Brain microvascular endothelial cell (primary cell): Measurements from ENCODE around the gene ACAA1.

ENCODE experiments used
- DNase-seq: peaks from one replicate; pipeline ENCODE4 v3.0.0-alpha.2; 2020
- H3K27ac ChIP-seq: fragments of 250-450 bp; sonication (Bioruptor Pico); 2 replicates; pipeline ENCODE4 v1.5.1; 2020; ENCODE audit warnings: mild to moderate bottlenecking, moderate library complexity
- H3K27me3 ChIP-seq: fragments of 250-450 bp; sonication (Bioruptor Pico); replicated peaks from 2 replicates; pipeline ENCODE4 v1.5.1; 2020; ENCODE audit warnings: mild to moderate bottlenecking
- H3K36me3 ChIP-seq: fragments of 250-450 bp; sonication (Bioruptor Pico); replicated peaks from 2 replicates; pipeline ENCODE4 v1.5.1; 2020; ENCODE audit warnings: mild to moderate bottlenecking
- H3K4me3 ChIP-seq: 2 replicates; pipeline ENCODE4 v1.5.1; 2011; ENCODE audit warnings: low read depth, mild to moderate bottlenecking, control low read depth, low read length, moderate library complexity
- CTCF ChIP-seq: IDR thresholded peaks from 2 replicates; pipeline ENCODE4 v1.5.1; 2011; ENCODE audit warnings: low read depth, mild to moderate bottlenecking, moderate library complexity, low read length, control low read depth, inconsistent platforms; ENCODE audit errors: missing control alignments
- in situ Hi-C: cut with HindIII; loops from 2 replicates; pipeline ENCODE4 v1.10.0; 2017; ENCODE audit warnings: low sequenced_read_pairs, low pct_ligation_motif_present

Gene ACAA1

DNA sequence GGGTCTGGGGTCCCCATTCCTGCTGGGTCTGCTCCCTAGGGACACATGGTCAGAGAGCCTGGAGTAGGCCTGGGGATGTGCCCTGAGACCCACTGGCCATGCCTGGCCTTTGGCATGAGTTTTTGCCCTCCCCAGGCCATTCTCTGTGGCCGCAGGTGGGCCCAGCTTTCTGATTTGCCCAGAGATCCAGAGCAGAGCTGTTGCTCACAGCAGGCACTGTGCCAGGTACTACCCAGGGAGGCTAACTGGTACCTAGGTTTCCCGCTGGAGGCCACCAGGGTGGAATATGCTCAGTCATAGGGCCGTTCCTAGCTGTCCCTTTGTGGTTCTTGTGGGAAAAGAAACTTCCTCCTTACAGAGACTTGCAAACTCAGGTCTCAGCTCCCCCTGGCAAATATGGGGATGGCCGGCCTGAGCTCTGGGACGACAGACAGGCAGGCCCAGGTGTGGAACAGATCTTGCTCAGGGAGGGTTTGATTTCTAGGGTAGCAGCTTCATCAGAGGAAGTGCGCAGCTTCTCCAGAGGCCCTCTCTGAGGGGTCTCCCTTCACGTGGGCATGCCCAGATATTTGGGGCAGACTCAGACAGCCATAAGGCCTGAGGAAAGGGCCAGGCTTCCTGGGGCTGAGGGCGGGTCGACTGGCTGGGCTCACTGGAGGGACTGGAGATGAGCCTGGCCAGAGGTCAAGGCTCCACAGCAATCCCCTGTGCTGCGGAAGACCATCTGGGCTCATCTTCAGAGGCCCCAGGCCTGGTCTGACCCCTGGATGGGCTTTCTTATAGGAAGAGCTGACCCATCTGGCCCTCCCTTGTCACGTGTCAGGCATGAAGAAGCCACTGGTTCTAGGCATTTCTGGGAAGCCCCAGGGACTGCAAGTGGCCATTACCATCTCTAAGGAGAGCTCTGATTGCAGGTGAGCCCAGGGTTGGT, 28.0 kb downstream of the ACAA1 start:
- DNase-seq: no peak
- no peak for TF ChIP-seq CTCF
- Histone ChIP-seq H3K36me3 (no peaks in the 10 kb centered on the region), H3K27me3 (no peaks in the 10 kb centered on the region), H3K4me3 (no peak overlapping the region), H3K27ac (no peak overlapping the region)
- in situ Hi-C loops: no loop called here

DNA sequence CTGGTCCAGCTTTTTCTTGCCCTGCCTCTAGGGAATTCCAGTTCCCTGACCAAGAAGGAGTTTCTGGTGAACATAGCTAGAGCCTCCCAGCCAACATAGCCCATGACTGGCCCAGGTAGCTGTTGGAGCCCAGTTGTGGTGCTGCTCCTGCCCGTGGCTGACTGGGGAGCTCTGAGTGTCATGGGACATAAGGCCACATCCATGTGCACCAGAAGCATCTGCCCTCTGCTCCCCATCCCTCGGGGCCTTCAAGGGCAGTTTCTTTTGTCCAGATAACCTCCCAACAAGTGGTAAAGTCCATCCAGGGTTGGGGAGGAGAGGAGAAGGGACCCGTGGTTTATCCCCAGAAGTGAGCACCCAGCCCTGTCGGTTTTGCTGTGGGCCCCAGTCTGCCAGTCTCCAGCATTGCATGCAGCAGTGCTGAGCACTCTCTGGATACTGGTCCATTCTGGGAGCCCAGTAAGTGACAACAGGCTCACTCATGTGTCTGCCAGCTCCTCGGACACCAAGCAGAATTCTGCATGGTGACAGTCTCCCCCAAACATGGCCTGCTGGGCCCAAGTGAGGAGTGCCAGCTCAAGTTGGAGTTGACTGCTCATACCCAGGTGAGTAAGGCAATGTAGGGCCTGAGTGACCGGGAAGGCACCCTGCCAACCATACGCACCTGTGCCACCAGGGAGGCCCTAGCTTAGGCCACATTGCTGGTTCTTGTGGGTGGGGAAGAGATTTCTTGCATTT, 28.8 kb downstream of the ACAA1 start:
- no peak for DNase-seq
- H3K4me3 ChIP-seq: no peak overlapping the region
- no peak for TF ChIP-seq CTCF
- no peak overlapping the region for H3K27ac ChIP-seq
- no peaks in the 10 kb centered on the region for H3K27me3 ChIP-seq
- in situ Hi-C loops: no loop called here
- H3K36me3 ChIP-seq: no peaks in the 10 kb centered on the region

- Histone ChIP-seq H3K4me3 (no peak overlapping the region), H3K27ac (no peak overlapping the region), H3K27me3 (peaks cover 2% of the 10 kb centered on the region), H3K36me3 (no peaks in the 10 kb centered on the region)
- no peak for DNase-seq
- in situ Hi-C loops: no loop called here
- no peak for TF ChIP-seq CTCF
These were observed 31.4 kb downstream of the ACAA1 start for GRCh38 chr3:38105525-38105924.

DNA sequence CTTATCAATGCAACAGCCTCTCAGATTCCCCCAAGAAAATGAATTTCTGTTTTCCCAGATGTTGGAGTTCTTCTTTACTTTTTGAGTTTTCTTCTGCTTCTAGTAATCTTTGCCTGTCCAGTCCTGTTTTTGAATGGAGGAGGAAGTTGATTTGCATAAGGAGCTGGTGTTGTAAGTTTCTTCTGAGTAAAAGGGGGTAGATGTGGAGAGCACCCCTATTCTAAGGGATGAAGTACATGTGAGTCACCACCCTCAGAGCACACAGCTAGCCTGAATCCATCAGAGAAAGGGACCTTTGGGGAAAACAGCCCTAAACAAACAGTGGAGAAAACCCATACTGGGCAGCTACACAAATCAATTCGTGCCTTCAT, 34.5 kb downstream of the ACAA1 start:
- no peak for DNase-seq
- peaks cover 5% of the 10 kb centered on the region for H3K27me3 ChIP-seq
- in situ Hi-C loops: no loop called here
- H3K36me3 ChIP-seq: no peaks in the 10 kb centered on the region
- H3K27ac ChIP-seq: no peak overlapping the region
- H3K4me3 ChIP-seq: no peak overlapping the region
- no peak for TF ChIP-seq CTCF

DNA sequence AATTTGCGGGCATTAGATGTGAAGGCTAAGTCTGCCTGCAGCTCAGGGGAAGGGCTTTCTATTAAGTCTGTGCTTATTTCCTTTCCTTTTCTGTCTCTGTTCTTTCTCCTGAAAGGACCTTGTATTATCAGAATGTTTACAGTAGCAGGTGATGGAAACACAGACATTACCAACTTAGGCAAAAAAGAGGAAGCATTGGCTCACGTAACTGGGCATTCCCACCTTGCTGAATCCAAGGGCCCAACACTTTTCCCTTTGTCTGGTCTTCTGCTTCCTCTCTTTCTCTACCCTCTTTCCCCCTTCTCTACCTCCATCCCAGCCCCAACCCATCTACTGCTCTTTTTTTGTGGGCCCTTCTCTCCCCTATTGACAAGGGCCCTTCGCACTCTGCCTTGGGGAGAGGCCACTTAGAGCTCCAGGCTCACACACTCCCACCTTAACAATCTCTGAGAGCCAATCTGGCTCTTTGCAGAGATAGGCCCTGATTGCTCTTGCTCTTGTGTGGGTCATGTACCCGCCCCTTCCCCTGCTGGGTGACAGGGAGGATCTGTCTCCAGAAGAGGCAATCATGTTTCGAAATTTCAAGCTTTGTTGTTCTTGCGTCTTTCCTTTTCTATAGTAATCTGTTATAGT, 35.0 kb downstream of the ACAA1 start:
- H3K27ac ChIP-seq: no peak overlapping the region
- DNase-seq: no peak
- no peak overlapping the region for H3K4me3 ChIP-seq
- H3K27me3 ChIP-seq: peaks cover 5% of the 10 kb centered on the region
- in situ Hi-C loops: no loop called here
- H3K36me3 ChIP-seq: no peaks in the 10 kb centered on the region
- no peak for TF ChIP-seq CTCF
